HuH-7 (cell line): ENCODE data around the gene PTRH1.

Source experiments
- DNase-seq: peaks from one replicate; pipeline ENCODE4 v3.0.0; 2011; ENCODE audit warnings: low spot score

Gene PTRH1

DNA sequence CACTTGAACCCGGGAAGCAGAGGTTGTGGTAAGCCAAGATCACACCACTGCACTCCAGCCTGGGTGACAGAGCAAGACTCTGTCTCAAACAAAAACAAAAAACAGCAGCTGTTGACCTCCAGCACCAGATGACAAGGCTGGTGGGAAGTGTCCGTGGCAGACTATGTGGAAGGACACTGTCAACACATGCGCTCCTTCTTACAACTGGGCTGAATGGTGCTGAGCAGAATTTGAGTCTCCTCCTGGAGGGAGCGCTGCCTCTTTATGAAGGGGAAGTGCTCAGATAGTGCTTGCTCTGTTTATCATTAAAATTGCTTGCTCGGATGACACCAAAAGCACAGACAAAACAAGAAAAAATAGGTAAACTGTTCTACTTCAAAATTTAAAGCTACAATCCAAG is 17.9 kb downstream of the PTRH1 start:
- no peak for DNase-seq

DNA sequence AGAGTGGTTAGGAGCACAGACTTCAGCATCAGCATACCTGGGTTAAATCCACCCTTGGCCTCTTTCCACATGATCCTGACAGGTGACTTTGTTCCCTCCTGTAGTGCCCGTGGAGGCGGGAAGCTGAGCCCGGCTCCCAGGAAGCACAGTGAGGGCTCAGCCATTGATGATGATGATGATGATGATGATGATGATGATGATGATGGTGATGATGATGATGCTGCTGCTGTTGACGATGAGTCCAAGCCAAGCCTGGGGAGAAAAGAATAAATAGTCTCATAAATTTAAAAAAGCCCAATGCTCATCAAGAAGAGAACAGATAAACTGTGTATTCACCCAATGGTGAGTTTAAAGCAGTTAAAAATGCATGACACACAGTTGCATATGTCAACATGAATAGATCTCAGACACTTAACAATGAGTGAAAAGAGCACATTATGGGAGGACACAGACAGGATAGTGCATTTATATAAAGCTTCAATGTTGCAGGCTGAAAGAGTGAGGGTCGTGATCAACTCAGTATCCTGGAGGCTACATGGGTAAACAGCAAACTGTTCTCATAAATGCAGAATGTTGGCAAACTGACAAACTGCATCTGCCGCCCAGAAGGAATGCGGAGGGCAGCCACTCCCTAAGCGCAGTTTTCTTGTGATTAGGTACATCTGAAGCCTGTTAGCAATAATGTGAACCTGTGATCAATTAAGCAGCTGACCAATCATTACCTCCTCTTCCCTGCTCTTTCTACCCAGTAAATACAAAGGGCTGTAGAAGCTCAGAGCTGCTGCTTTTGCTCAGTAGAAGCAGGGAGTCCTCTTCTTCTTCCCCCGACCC is 20.4 kb downstream of the PTRH1 start:
- DNase-seq = no peak

DNA sequence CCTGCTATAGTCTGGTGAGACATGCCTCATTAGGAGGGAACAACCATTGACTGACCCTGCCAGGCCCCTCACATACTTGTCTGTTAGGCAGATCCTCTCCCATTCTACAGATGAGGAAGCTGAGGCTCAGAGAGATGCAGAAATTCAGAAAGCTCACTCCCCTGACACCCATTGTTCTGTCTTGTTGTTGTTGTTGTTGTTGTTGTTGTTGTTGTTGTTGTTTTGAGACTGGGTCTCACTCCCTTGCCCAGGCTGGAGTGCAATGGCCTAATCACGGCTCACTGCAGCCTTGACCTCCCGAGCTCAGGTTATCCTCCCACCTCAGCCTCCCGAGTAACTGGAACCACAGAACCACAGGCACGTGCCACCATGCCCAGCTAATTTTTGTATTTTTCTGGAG is 21.8 kb downstream of the PTRH1 start:
- DNase-seq = no peak

DNA sequence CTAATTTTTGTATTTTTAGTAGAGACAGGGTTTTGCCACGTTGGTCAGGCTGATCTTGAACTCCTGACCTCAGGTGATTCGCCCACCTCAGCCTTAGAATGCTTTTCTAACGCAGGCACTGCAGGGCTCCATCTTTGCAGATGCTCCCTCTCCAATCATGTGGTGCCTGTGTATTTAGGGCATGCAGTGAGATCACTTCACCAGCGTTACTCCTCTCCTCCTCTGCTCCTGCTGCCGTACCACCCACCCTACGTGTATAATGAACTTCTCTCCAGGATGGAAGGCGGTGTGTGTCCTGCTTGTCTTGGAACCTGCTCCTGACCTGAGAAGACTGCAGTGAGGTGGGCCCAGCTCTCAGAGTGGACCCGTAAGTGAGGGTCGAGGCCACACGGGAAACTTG is 22.3 kb downstream of the PTRH1 start:
- no peak for DNase-seq

DNA sequence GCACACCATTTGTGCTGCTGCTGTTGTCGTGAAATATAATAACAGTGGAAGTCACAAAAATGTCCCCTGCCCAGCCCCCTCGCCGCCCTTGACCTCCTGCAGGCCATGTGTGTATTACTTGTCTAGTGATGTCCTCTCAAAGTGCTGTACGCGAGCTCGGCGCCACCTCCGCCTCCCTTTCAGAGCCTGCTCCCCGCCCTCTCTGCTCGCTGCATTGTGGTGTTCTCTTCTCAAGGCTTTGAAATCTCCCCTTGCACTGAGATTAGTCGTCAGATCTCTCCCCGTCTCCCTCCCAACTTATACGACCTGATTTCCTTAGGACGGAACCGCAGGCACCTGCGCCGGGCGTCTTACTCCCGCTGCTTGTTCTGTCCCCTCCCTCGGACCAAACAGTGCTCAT is 23.4 kb downstream of the PTRH1 start:
- no peak for DNase-seq

DNA sequence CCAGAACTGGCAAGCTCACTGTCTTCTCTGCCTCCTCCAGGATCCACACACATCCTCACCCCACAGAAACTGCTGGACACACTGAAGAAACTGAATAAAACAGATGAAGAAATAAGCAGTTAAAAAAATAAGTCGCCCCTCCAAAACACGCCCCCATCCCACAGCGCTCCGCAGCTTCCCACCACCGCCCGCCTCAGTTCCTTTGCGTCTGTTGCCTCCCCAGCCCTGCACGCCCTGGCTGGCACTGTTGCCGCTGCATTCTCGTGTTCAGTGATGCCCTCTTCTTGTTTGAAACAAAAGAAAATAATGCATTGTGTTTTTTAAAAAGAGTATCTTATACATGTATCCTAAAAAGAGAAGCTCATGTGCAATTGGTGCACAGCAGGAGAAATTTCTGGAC is 24.7 kb downstream of the PTRH1 start:
- no peak for DNase-seq

GRCh38 chr9:127689329-127690000 is 26.0 kb downstream of the PTRH1 start:
- no peak for DNase-seq

- DNase-seq = no peak
These were observed 28.7 kb downstream of the PTRH1 start for GRCh38 chr9:127686461-127687393.

DNA sequence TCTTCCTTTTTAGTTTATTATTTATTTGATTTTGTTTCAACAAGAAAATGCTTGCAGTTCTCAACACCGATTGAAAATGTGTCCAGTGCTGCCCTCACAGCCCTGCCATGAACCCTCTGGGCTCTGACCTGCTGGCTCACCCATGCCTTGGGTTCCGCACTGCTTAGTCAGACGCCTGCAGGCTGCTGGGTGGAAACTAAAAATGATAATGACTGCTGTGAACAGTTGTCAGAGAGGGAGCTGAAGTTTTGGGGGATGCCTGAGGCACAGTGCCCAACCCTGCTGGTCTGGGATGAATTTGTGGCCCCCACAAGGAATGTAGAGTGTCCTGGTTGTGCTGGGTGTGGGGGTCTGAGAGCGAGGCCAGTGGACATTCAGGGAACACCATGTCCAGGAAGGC is 30.9 kb downstream of the PTRH1 start:
- no peak for DNase-seq

GRCh38 chr9:127683723-127684122 is 31.7 kb downstream of the PTRH1 start:
- no peak for DNase-seq

GRCh38 chr9:127682351-127683136 is 32.9 kb downstream of the PTRH1 start:
- DNase-seq = no peak

DNA sequence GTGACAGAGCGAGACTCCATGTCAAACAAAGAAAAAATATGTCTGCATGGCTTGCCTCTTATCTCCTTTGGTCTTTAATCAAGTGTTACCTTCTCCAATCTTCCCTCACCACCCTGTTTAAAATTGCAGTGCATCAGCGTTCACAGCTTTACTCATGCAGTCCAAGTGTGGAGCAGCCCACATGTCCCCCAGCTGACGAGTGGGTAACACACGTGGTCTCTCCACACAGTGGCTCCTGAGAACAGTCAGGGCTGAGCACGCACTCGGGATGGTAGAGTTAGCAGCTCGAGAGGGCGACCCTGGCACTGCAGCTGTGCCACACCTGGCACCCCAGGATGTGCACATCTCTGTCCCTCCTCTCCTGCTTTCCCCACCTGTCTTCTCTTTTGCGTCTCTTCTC is 34.6 kb downstream of the PTRH1 start:
- DNase-seq = no peak

DNA sequence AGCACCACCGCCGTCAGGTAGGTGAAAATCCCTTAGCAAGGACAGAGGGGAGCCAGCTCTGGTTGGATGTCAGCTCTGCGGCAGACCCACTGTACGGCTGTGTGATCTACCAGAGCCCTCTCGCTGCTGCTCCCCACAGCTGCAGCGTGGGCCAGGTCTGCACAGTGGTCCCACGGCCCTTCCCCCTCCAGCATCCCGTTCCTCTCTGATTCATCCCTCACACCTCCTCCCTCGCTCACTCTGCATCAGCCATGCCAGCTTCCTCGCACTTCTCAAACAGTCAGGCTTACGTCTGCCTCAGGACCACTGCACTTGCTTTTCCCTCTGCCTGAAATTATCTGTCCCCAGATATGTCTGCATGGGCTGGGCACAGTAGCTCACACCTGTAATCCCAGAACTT is 35.2 kb downstream of the PTRH1 start:
- no peak for DNase-seq

DNA sequence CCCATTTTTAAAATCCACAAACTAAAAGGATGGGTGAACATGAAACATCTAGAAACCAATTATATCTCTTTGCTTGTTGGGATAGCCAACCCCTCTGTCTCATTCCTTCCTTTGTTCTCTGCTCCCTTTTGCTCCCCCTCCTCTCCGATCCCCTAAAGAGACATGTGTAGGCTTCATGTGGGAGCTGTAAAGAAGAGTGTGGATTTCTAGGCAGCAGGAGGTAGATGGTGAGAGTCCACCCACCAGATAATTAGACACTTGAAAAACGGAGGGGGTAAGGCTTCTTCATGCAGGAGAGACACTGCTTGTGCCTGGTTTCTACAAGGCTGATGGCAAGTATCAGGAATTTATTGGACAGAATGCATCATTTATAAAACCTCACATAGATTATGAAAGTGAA is 36.0 kb downstream of the PTRH1 start:
- no peak for DNase-seq

- no peak for DNase-seq
These were observed 38.8 kb downstream of the PTRH1 start for GRCh38 chr9:127676638-127677037.

GRCh38 chr9:127673234-127673633 is 42.2 kb downstream of the PTRH1 start:
- DNase-seq = no peak

DNA sequence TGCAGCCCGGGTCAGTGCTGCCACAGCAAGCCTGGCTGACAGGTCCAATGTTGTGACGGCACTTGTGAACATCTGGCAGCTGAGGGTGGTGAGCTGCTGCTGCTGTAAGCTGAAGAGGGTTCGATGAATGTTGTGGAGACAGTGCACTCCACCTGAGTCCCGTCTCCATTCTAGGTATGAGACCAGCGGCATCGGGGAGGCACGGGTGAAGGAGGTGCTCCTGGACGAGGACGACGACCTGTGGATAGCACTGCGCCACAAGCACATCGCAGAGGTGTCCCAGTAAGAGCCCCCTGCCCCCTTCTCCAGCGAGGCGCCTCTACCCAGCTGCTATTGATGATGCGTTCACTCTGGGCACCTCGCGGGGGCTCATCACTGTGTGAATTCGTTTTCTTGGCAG is 47.6 kb downstream of the PTRH1 start:
- no peak for DNase-seq

DNA sequence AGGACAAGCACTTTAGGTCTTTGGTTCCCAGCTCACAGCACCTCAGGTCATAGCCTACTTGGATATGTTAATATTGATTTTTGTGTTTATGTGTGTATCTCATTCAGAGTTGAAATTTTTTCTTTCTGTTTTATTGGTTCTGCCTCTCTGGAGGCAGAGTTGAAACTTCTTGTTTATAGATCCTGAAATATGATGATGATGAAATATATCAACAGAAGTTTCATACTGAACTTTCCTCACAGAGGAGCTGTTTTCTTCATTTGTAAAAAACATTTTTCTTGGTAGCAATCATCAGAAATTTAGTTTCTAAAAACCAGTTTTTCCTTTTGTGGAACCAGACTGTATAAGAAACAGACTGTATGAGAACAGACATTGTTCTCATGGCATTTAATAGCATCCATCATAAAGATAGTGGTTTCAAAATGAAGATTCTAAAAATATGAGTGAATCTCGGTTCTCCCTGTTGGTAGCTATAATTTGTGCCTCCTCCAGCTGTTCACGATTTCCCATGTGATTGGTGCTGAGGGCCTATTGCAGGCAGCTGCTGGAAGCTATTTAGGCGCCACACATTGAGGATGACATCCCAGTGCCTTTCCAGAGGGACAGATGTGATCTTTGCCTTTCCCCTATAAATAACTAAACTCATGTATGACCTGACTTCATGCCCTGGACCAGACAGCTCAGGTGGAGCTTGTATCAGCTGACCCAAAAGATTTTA is 48.2 kb downstream of the PTRH1 start:
- no peak for DNase-seq

GRCh38 chr9:127664678-127665507 is 50.6 kb downstream of the PTRH1 start:
- peak; percentile 31 for DNase-seq

- no peak for DNase-seq
These were observed 51.2 kb downstream of the PTRH1 start for GRCh38 chr9:127664324-127664677.
